Left kidney (tissue), 2 donors: ENCODE results near the gene PEX14. TPM values are rescaled to one million over a fixed set of nuclear protein-coding genes. Genes with fewer than 3 reads are reported as not detected.

Experiments used
- DNase-seq: peaks from one replicate; pipeline ENCODE4 v3.0.0-alpha.2; 2013
- polyA plus RNA-seq: library from polyadenylated mRNA; unstranded; fragments of 120-200 nt; gene quantifications from one replicate; pipeline ENCODE4 v1.2.1, GENCODE V29; 2013; ENCODE audit not compliant: insufficient read length

Gene PEX14
- polyA plus RNA-seq, 1 donor: 18.6 TPM

- no peak for DNase-seq
Measured at GRCh38 chr1:10665226-10665625, 190.5 kb downstream of the PEX14 start.

DNA sequence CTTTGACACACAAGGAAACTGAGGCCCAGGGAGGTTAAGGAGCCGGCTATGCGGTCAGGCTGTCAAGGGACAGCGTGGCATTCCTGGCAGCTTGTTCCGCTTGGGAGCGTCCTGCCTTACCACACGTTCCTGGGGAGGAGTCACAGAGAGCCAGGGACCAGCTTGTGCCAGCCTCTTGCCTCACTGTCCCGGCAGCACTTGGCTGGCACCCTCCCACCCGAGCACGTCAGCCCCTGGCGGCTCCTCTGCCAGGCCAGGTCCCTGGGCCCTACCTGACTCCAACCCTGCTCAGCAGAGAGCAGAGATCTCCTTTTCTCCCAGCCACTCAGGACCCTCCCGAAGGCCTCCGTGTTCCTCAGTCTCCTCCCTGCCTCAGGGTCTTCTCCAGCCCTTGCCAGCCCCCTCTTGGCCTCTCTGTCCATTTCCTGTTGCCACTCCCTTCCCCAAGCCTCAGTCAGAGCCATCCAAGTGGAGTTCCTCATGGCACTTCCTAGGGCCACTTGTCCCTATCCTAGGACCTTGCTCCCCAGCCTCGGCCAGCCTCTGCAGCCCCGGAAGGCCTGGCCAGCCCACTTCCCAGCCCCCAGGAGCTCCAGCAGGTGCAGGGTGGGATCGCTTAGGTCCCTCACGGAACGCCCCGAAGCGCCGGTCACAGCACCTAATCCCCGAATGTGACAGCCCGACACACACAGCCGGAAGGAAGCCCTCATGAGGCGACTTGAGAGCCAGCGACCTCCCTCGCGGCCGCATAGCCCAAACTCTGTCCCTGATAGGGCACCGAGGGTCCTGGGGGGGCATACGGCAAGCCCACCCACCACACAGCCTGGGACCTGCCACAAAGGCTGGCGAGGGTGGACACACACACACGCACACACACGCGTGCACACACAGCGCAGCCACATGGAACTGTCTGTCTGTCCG lies 191.4 kb downstream of the PEX14 start:
- no peak for DNase-seq

GRCh38 chr1:10667861-10668761 lies 193.4 kb downstream of the PEX14 start:
- no peak for DNase-seq

DNA sequence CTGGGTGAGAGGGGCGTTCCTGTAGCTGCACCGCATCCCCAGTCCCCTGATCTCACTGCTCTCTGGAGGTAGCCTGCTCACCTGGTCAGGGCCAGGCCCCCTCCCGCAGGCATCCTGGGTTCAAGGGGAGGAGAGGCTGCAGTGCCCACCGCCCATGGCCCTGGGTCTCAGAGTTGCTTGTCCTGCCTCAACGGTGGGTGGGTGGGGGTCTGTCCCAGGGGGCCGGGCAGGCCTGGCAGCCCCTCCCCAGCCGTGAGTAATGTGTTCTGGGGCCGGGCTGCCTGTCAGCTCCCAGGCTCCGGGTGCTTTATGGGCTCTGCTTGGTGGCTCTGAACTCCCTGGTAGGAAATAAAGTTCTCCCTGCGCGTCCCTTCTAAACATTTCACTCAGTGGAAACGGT lies 194.8 kb downstream of the PEX14 start:
- no peak for DNase-seq

GRCh38 chr1:10670190-10670589 lies 195.4 kb downstream of the PEX14 start:
- DNase-seq: no peak

DNA sequence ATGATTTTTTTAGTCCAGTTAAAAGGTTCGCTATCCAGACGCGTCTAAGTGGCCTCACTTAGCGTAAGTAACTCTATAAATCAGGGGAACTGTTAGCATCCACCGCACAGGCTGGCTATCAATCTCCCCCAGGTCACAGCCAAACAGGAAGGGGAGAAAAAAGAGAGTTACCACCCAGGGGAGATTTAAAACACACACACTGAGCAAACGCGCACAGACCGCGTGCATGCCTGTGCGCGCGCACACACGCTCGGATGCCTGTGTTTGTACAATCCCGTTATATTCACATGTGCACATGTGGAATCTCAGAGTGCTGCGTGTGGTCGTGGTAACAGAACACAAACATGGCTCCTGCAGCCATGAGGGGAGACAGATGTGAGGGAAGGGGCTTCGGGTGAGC lies 196.3 kb downstream of the PEX14 start:
- DNase-seq: no peak

DNA sequence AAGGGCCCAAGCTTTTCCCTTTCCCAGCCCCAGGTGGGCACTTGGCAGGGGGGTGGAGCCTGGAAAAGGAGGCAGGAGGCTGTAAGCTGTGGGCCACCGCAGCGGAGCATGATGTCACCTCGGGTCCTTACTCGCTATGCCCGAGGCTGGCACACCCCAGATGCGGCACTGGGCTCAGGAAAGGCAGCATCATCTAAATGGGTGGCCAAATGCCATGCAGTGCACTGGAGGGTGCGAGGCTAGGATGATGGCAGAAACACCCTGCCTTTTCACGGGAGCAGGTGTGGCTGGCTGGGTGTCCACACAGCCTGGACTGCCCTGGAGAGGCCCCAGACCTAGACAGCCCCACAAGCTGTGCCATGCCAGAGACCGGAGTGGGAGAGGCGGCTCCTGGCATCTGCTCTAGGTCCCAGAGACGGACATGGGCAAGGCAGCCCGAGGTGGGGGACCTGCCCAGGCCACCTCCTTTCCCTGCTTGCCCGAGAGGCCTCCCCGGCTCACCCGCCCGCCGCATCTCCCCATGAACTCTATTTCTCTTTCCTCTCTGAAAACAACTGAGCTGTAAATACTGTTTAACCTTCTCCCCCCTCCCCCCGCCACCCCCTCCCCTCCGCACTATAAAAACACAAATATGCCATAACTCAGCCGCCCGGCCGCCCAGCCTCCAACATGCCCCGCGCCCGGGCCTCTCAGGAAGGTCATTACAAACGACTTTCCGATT lies 197.0 kb downstream of the PEX14 start:
- no peak for DNase-seq

DNA sequence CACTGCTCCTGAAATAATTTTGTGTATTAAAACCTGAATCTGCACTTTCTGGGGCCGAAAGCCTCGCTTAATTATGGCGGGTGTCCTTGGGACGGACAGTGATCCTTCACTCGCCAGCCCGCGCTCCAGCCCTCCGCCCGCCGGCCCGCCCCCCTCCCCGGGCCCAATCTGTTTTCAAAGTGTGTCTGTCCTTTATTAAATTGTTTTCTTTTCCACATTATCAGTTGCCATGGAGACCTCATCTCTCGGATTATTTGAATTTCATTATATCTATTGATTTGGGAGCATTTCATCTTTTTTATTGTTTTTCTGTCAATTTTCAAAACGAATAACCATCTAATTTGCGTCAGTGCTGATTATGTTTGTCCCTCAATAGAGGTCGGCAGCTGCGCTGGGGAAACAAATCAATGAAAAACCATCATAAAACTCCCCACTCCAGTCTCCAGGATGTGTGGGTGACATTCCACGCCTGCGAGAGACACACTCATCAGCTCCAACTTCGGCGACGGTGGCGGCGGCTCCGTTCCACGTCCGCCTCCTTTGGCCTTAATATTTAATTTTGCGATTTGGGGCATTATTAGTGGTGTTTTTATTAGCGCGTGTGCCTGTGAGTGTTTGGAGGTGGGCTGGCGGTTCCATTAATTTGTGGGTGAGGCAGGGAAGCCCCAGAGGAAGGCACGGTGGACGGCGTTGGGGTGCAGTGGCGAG lies 197.7 kb downstream of the PEX14 start:
- no peak for DNase-seq

DNA sequence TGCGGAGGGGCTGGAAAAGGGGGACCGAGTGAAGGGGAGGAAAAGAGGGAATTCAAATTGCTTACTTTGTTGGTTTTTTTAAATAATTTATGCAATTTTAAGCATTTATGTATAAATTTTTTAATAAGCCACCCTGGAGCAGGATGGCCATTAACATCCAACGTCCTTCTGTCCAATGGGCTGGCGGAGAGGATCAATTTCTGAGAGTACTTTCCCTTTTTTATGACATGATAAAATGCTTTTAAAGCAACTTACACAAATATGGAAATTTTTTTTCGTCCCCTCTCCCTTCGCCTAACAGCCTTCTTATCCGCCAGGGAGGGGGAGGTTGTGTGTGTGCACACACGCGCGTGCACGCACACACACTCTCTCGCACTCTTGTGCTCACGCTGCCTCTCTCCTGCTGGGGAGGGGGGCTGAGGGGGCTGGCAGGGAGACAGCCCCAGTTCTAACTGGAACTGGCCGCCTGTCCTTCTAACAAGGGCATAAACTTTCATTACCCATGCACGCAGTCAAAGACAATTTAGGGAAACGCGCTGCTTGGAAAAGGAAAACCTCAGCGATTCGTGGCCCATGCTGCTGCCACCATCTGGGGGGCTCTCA lies 198.5 kb downstream of the PEX14 start:
- no peak for DNase-seq

DNA sequence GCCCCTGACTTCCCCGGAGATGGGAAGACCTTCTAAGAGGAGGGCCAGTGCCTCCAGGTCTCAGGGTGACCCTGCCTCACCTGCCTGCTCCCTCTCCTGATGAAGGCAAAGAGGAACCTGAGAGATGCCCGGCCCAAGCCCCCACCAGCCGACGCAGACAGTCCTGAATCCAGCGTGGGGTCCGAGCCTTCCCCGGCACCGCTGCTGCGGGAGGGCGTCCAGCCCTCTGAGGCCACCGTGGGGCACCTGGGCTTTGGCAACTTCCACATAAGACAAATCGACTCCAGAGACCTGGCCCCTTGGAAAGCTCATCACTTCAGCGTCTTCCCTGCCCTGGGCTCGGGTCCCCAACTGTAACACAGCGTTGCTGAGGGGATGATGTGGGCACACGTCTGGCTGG lies 199.5 kb downstream of the PEX14 start:
- DNase-seq: no peak

- DNase-seq: no peak
Measured at GRCh38 chr1:10674700-10675609, 200.2 kb downstream of the PEX14 start.

GRCh38 chr1:10675813-10676212 lies 201.1 kb downstream of the PEX14 start:
- no peak for DNase-seq

DNA sequence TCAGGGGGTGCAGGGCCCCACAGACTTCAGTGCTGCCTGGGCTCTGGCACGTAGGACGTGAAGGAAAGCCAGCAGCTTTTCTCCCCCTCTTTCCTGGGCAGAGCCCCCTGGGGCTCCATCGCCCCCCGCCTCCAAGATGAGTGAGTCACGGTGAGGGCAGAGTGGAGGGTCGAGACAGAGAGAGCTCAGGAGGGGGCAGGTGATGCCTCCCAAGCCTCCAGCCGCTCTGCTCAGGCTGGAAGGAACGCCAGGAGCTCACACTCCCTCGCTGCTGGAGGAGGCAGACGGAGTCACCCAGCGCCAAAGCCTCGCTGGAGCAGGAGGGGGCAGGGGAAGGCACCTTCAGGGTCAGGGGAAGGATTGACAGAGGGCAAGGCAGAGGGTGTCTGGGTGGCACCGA lies 202.2 kb downstream of the PEX14 start:
- no peak for DNase-seq

DNA sequence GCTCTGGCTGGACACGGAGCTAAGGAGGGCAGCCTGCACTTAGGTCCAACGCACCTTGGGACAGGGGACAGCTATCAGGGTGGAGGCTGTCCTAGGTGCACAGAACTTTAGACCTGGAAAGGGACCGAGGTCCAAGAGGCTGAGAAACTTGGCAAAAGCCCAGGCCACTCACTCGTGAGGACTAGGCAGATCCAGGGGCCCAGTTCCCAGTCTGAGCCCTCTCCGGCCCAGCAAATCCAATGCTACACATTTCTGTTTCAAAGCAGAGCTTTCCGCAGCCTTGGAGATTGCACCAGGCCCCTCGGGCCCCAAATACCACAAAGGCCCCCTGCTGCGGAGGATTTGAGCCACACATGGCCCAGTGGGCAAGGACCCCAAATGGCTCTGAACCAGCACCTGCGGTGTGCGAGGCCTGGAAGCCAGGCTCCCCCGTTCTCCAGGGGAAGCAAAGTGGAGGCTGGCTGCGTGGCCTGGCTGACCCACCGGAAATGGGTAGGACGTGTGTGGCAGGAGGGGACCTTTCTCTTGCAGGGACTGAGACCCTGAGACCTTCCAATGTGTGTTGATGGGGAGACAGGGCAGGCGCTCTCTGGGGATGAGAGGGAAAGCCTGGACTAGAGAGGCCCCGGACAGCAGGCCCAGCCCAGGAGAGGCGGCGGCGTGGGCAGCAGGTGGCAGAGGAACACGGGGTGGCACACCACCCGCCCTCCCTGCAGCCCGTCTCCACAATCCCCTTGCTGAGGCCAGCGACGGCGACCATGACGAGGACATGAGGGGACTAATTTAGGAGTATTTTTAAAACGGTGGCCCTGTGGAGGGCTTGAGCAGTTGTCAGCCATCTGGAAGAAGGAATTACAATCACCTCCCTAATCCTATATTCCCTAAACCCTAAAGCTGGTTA lies 203.0 kb downstream of the PEX14 start:
- no peak for DNase-seq

GRCh38 chr1:10678402-10678801 lies 203.7 kb downstream of the PEX14 start:
- no peak for DNase-seq

GRCh38 chr1:10678852-10679251 lies 204.1 kb downstream of the PEX14 start:
- DNase-seq: no peak

DNA sequence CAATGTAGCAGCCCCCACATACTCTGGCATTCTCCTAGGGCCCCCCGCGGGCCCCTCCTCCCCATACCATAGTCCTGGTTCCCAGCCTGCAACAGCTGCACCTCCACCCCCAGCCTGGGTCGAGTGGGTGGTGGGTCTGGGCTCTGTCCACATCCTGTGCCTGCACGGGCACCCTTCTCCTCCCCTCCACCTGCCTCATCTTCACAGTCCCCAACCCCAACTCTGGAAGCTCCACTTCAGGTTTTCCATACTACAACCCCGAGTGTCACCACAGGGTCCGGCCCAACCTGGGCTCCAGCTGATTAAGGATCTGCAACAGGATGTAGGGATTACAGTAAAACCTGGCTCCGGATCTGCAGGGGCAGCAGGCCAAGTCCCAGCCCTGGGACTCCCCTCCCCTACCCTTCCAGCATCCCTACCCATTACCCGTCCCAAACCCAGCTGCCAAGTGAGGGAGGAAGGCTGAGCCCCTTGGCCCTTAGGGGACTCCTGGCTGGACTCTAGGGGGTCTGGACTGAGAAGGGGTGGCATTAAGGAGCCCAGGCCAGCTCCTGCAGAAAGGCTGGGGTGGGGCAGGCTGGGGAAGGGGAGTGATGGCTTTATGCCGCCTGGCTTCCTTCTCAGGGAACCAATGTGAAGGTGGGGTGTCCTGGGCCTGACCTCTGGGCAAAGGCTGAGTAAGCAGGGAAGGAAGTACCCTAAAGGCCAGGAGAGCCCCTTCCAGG lies 204.9 kb downstream of the PEX14 start:
- peak; percentile 85 for DNase-seq
